Measurements from ENCODE around the gene RDH14.
A peak's percentile ranks its signal among the peaks of the same experiment; 100 is the strongest.

RDH14 gene

DNA sequence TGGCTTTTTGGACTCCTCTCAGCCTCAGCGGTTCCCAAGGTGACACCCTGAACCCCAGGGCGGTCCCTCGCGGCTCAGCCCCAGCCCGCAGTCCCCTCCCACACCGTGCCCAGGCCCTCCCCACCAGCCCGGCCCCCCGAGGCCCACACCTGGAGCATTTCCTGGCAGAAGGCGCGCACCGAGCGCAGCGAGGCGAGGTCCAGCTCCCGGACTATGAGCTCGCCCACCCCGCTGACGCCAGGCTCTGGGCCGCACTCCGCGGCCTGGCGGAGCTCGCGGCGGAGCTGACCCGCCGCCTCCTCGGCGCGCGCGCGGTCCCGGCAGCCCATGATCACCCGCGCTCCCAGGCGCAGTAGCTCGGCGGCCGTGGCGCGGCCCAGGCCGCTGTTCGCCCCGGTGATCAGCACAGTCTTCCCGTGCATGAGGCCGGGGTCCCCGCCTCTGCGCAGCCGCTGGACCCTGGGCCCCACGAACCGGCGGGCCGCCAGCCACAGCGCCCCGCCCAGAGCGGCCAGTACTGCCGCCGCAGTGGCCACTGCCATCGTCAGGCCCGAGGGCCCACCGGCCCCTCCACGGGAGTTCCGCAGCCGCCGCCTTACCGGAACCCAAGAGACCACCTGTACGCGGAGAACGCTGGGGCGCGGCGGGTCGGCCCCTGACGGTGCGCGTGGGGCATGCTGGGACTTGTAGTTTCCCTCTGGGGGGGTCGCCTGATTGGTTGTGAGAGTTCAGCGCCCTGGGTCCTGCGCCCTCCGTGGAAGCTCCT, at the start of gene RDH14:
TSS of gene RDH14 (minus strand) at position 623 of the 766 bp plus-strand sequence. CDS start at position 542, 81 bp downstream.
- TF ChIP-seq CTCF (conservative IDR thresholded peaks at IDR 0.05; ENCODE audit: control insufficient read depth, insufficient read depth, low read depth, low read length), result no peak
- peak; percentile 88 for DNase-seq (ENCODE audit: low read depth)
- peak within 1 kb of the TSS; percentile 73 for H3K4me3 ChIP-seq (ENCODE audit: control insufficient read depth, low read depth, low read length)

DNA sequence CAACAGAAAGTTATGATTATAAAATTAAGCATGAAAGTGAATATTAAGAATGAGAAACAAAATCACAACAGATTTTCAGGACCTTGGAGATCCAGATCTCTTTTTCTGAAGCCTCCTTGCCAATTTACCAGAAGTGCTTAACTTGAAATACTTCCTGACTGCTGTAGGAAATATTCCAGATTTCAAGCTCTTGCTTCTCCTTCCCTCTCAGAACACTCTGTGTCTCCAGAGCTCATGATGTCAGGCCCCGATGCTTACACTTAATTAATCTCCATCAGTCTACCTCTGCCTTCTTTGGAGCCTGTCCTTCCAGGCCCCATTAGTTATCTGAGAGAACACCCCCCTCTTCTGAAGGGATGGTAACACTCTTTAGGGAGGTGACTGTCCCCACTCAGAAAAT, 49.6 kb upstream of the RDH14 start:
- no peak overlapping the region for H3K4me3 ChIP-seq (ENCODE audit: control insufficient read depth, low read depth, low read length)
- TF ChIP-seq CTCF (conservative IDR thresholded peaks at IDR 0.05; ENCODE audit: control insufficient read depth, insufficient read depth, low read depth, low read length), result no peak
- DNase-seq (ENCODE audit: low read depth), result no peak

DNA sequence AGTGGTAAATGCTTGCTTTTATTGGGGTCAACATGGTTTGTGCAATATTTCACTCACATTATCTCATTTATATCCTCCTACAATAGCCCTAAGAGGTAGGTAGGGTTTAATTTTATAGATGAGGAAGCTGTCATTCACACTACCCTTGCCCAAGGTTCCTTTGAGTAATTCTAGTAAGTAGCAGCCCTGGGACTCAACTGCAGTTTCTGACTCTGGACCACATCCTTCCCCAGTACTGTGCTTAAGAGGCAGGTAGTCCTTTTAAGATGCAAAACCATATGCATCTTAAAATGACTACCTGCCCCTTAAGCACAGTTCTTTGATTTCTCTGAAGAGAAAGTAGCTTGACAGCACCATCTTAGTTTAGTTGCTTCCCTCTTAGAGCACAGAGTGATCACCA, 44.7 kb upstream of the RDH14 start:
- DNase-seq (ENCODE audit: low read depth), result no peak
- no peak for TF ChIP-seq CTCF (conservative IDR thresholded peaks at IDR 0.05; ENCODE audit: control insufficient read depth, insufficient read depth, low read depth, low read length)
- no peak overlapping the region for H3K4me3 ChIP-seq (ENCODE audit: control insufficient read depth, low read depth, low read length)

DNA sequence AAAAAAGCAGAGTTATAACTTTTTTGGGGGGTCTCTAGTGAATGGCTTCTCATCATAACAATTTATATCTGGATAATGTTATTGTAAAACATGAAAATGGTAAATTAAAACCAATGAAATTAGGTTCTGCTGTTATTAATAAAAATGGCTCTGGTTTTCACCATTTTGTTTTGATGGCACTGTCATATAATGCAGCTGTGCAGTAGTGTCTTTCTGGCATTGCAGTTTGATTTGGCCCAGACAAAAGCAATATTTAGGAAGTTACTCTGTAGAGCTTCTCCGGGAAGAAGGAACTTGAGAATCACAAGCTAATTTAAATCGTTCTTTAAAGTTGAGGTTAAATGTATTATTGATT, 44.1 kb upstream of the RDH14 start:
- no peak for TF ChIP-seq CTCF (conservative IDR thresholded peaks at IDR 0.05; ENCODE audit: control insufficient read depth, insufficient read depth, low read depth, low read length)
- DNase-seq (ENCODE audit: low read depth), result no peak
- H3K4me3 ChIP-seq (ENCODE audit: control insufficient read depth, low read depth, low read length), result no peak overlapping the region

DNA sequence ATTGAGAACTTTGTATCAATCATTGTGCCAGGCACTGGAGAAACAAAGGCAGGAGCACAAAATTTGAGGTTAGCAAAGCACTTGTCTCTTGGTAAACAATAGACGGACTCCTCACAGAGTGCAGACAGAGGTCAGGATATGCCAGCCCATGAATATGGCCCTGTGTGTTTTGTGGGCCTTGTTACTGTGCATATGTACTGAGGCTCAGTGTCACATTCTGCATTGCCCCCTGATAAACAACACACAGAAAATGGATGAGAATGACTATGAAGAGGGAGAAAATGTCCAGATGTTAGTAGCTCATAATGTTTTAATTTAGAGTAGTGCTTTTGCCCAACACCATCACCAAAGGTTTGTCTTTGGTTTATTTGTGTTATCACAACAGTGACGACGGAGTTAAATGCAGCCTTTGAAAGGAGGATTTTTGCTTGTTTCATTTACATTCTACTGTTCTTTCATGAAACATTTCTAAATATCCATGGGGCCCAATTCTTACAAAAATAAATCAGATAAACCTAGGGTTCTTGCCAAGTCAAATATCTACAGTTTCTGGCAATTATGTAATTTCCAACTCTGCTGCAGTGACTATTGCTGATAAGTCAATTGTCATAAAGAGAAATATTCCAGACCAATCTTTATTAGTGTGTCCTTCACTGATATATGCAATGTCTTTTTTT, 43.5 kb upstream of the RDH14 start:
- TF ChIP-seq CTCF (conservative IDR thresholded peaks at IDR 0.05; ENCODE audit: control insufficient read depth, insufficient read depth, low read depth, low read length), result no peak
- H3K4me3 ChIP-seq (ENCODE audit: control insufficient read depth, low read depth, low read length), result no peak overlapping the region
- DNase-seq (ENCODE audit: low read depth), result no peak

GRCh38 chr2:18602298-18602697, 41.8 kb upstream of the RDH14 start:
- no peak overlapping the region for H3K4me3 ChIP-seq (ENCODE audit: control insufficient read depth, low read depth, low read length)
- TF ChIP-seq CTCF (conservative IDR thresholded peaks at IDR 0.05; ENCODE audit: control insufficient read depth, insufficient read depth, low read depth, low read length), result no peak
- no peak for DNase-seq (ENCODE audit: low read depth)
